GM10266 (cell line): ENCODE results near the gene GABRB2.
"Not testable (repeated sequence)": the region's sequence is repeated elsewhere in the genome, so short reads cannot be mapped to it uniquely, and the experiment has no call there.

Experiments
- DNase-seq: peaks from one replicate; pipeline ENCODE4 v3.0.0; 2012; ENCODE audit errors: extremely low spot score
- CTCF ChIP-seq: IDR thresholded peaks from 2 replicates; pipeline ENCODE4 v1.5.1; 2012; ENCODE audit warnings: mild to moderate bottlenecking, low read depth; ENCODE audit not compliant: control insufficient read depth, insufficient read depth; ENCODE audit errors: missing control alignments

Gene GABRB2

GRCh38 chr5:161535762-161536161 is 10.8 kb downstream of the GABRB2 start:
- peak; percentile 33 for TF ChIP-seq CTCF
- DNase-seq, result peak; percentile 20

- no peak for DNase-seq
- no peak for TF ChIP-seq CTCF
Observed at GRCh38 chr5:161530700-161531099, 15.8 kb downstream of the GABRB2 start.

DNA sequence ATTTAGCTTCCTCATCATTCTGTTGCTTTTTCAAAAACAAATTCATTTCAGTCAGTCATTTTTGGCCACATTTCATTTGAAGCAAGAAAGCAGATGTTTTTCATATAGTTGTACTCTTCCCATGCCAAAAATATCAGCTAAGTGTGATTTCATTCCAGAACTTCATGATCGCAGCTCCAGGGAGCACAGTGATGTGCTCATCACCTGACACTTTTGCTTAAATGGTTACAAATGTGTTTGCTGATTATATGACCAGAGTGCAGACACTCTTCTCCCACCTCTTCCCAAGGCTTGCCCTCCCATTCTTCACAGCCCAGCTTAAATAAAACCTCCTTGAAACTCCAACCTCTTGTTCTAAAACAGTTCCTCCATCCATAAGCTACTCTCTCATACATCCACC is 32.6 kb downstream of the GABRB2 start:
- no peak for DNase-seq
- no peak for TF ChIP-seq CTCF

GRCh38 chr5:161507591-161507990 is 38.9 kb downstream of the GABRB2 start:
- no peak for TF ChIP-seq CTCF

DNA sequence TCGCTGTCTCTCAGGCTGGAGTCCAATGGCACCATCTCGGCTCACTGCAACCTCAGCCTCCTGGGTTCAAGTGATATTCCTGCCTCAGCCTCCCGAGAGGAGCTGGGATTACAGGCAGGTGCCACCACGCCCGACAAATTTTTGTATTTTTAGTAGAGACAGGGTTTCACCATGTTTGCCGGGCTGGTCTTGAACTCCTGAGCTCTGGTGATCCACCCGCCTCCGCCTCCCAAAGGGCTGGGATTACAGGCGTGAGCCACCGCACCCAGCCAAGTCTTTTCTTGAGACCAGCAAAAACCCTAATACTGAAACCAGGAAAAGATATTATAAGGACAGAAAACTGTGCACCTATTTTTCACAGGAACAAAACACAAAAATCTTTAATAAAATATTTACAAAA is 41.4 kb downstream of the GABRB2 start:
- not testable (repeated sequence) for DNase-seq

More at GRCh38 chr5:161507591-161507990, 38.9 kb downstream of the GABRB2 start:
- no peak for DNase-seq

DNA sequence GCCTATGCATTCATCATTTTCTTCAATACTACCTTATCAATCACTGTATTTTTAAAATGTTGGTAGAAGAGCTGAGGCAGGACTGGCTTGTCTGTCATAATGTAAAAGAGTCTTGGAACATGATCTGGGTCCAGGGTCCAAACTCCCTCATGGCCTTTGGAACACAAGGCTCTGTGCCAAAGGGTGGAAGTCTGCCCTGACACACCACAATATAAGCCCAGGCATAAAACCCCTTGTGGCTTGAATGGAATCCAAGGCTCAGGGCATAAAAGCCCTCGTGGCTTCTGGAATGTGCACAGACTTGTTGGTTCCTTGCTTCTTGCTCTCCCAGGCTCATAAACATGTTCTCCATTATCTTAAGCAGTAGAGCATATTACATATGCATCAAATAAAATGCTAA is 48.0 kb downstream of the GABRB2 start:
- DNase-seq, result no peak
- TF ChIP-seq CTCF, result no peak

- DNase-seq, result no peak
- no peak for TF ChIP-seq CTCF
Observed at GRCh38 chr5:161483721-161484120, 62.8 kb downstream of the GABRB2 start.

DNA sequence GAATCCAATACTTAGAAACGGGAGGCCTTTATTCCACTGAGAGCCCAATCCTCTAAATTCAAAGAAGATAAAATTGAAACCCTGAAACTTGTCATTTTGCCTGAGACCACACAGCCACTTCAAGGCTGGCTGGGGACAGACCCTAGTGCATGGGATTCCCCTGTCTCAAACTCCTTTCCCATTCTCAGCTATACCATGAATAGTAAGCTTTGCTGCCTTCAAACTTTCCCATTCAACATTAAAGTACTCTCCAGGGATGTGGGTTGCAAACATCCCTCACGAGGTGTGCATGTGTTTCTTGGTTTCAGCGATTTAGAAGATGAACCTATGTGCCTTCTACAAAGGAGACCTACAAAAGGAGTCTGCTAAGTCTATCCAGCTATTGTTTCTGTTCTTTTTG is 64.6 kb downstream of the GABRB2 start:
- TF ChIP-seq CTCF, result no peak
- peak; percentile 15 for DNase-seq
